GM04504 (cell line): ENCODE measurements around the gene PLEKHH2.
"Not testable (repeated sequence)": the region's sequence is repeated elsewhere in the genome, so short reads cannot be mapped to it uniquely, and the experiment has no call there.

Source experiments
- DNase-seq: peaks from one replicate; pipeline ENCODE4 v3.0.0-alpha.2; 2012; ENCODE audit warnings: low read depth

Gene PLEKHH2

GRCh38 chr2:43636621-43637020 is 439 bp upstream of the PLEKHH2 start:
- no peak for DNase-seq

DNA sequence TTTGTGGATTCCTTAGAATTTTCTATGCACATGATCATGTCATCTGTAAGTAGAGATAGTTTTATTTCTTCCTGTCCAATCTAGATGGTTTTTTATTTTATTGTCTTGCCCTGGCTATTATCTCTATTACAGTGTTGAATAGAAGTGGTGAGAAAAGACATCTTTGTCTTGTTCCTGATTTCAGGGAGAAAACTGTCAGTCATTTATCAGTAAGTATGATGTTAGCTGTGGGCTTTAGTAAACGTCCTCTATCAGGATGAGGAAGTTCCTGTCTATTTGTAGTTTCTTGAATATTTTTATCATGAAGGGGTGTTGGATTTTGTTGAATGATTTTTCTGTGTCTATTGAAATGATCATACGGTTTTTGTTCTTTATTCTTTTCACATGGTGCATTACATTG is 5.3 kb downstream of the PLEKHH2 start:
- DNase-seq: no peak

DNA sequence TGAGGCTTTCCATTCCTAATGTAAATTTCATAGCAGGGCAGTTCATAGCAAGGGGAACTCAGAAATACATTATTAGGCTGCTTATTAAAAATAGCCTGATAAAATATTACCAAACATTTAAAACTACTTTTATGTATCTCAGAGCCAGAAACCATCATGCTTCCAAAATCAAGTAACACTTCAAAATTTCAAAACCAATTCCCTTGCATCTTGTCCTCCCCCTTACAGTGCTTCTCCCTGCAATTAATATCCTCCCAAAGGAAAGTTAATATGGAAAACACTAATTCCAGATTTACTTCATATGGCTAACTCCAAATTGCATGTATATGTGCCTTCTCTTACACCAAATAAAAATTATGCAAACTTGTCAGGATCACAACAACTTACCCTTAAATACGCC is 6.6 kb downstream of the PLEKHH2 start:
- no peak for DNase-seq

DNA sequence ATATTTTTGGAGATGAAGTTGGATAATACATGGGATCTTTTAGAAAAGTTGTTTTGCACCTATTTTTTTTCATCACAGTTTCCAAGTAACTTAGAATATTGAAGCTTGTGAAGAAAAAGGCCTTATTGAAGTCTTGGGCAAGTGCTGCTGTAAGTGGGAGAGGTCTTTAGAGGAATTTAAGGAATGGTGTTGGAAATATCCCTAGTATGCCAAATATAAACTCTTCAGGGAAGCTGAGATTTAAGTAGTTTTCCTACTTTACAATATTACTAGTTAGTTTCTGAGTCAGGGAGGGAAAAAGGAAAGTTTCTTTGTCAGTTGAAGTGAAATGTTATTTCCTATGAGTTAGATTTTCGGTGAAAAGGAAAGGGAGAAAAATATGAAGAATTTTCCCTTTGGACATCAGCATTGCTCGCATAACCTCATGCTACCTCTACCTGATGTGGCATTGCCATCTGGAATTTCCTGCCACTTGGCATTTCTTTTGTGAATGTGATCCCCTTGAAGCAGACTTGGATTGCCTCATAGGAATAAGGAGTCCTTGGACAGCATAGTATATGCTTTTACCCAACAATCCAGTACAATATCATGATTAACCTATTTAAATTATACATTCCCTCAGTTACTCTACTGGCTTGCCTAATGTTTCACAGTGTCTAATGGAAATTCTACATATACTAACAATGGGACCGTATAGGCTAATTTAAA is 12.1 kb downstream of the PLEKHH2 start:
- no peak for DNase-seq

DNA sequence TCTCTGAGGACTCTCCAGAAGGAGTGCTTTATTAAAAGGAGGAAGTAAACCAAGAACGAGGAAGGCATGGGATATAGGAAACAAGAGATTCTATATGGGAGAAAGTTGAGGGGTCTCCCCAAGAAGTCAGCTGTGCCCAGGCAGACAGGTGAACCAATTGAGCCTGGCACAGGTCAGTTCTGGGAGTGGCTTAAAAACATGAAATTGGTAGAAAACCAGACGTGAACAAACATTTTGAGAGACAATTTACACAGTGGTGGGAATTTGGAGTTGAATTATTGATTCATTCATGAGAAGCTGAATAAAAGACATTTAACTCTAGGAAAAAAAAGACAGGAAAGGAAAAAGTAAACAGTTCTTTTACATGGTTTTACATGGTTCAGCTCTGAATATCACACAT is 16.4 kb downstream of the PLEKHH2 start:
- DNase-seq: no peak

- DNase-seq: no peak
These were observed 20.2 kb downstream of the PLEKHH2 start for GRCh38 chr2:43657241-43657640.

GRCh38 chr2:43675646-43676321 is 38.7 kb downstream of the PLEKHH2 start:
- no peak for DNase-seq

GRCh38 chr2:43676322-43677050 is 39.4 kb downstream of the PLEKHH2 start, which contains the start of gene C1GALT1C1L:
Gene C1GALT1C1L (minus strand): TSS chr2:43676429. CDS start chr2:43676322, 107 bp downstream.
- DNase-seq: peak; percentile 31

DNA sequence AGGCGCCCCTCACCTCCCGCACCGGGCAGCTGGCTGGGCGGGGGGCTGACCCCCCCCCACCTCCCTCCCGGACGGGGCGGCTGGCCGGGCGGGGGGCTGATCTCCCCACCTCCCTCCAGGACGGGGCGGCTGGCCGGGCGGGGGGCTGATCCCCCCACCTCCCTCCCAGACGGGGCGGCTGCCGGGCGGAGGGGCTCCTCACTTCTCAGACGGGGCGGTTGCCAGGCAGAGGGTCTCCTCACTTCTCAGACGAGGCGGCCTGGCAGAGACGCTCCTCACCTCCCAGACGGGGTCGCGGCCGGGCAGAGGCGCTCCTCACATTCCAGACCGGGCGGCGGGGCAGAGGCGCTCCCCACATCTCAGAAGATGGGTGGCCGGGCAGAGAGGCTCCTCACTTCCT is 40.7 kb downstream of the PLEKHH2 start:
- not testable (repeated sequence) for DNase-seq

- no peak for DNase-seq
These were observed 48.3 kb downstream of the PLEKHH2 start for GRCh38 chr2:43685357-43685756.

- DNase-seq: no peak
These were observed 52.9 kb downstream of the PLEKHH2 start for GRCh38 chr2:43689999-43690398.

GRCh38 chr2:43692428-43692994 is 55.5 kb downstream of the PLEKHH2 start:
- no peak for DNase-seq

DNA sequence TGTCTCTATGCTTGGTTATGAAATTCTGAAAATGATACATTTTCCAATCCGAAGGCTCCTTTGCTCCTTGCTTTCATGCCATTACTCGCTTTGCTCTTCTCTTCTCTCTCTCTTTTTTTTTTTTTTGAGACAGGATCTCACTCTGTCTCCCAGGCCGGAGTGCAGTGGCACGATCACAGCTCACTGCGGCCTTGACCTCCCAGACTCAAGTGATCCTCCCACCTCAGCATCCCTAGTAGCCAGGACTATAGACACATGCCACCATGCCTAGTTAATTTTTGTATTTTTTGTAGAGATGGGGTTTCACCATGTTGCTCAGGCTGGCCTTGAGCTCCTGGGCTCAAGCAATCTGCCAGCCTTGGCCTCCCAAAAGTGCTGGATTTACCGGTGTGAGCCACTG is 61.1 kb downstream of the PLEKHH2 start:
- not testable (repeated sequence) for DNase-seq

DNA sequence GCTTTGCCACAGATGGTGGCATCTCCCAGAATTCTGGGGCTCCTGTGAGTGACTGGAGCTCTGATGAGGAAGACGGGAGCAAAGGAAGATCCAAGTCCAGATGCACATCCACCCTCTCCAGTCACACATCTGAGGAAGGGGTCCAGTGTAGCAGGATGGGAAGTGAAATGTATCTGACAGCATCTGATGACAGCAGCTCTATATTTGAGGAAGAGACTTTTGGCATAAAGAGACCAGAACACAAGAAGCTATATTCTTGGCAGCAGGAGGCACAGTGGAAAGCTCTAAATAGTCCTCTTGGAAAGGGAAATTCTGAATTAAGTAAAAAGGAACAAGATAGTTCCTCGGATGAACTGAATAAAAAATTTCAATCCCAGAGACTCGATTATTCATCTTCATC is 62.7 kb downstream of the PLEKHH2 start:
- no peak for DNase-seq

DNA sequence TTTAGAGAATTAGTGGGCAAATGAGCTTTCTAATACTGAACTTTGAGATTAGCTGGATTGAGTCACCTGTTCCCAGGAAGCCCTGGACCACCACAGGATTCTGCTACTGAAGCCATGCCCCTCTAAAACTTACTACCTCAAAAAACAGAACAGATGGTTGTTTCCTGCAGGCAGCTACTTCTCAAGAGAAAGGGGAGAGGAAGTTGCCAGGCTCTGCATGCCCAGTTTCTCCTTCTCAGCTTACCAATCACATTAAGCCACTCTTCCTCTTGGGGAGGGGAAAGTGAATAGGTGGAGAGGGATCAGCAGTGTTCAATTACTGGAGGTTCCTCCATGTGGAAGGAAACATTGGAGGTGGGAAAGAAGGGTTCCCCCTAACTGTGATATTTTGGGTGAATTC is 64.1 kb downstream of the PLEKHH2 start:
- no peak for DNase-seq

GRCh38 chr2:43707255-43708015 is 70.4 kb downstream of the PLEKHH2 start:
- DNase-seq: peak; percentile 51

DNA sequence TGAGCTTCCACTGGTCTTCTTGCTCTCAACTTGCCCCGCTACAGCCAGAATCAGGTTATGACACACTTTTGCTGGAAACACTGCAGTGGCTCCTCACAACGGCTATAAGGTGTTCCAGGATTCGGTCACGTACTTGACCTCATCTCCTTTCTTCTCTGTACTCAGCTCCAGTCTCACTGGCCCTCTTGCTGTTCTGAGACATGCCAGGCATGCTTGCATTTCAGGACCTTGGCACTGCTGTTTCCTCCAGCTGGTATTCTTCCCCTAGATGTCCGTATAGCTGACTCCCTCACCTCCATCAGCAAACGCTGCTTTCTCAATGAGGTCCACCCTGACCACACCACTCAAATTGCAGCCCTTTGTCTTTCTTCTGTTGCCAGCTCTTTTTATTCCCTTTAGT is 71.1 kb downstream of the PLEKHH2 start:
- no peak for DNase-seq

DNA sequence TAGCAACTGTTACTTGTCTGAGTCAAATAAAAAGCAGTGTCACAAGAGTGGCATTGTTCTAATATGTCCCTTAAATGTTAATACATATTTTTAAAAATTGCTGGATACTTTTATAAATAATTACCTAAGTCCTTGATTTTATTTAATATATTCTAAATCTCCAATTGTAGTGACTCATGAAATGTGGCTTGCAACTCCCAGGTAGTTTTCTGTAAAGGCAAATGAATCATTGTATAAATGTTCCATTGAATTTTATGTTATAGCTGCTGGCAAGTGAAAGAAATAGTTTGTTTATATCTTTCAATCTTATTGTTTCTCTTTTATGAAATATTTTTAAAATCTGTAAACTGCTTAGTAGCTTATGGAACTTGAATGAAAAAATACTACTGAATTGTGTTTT is 71.8 kb downstream of the PLEKHH2 start:
- DNase-seq: no peak

GRCh38 chr2:43710866-43711265 is 73.8 kb downstream of the PLEKHH2 start:
- DNase-seq: no peak

- no peak for DNase-seq
These were observed 77.1 kb downstream of the PLEKHH2 start for GRCh38 chr2:43714164-43714563.

DNA sequence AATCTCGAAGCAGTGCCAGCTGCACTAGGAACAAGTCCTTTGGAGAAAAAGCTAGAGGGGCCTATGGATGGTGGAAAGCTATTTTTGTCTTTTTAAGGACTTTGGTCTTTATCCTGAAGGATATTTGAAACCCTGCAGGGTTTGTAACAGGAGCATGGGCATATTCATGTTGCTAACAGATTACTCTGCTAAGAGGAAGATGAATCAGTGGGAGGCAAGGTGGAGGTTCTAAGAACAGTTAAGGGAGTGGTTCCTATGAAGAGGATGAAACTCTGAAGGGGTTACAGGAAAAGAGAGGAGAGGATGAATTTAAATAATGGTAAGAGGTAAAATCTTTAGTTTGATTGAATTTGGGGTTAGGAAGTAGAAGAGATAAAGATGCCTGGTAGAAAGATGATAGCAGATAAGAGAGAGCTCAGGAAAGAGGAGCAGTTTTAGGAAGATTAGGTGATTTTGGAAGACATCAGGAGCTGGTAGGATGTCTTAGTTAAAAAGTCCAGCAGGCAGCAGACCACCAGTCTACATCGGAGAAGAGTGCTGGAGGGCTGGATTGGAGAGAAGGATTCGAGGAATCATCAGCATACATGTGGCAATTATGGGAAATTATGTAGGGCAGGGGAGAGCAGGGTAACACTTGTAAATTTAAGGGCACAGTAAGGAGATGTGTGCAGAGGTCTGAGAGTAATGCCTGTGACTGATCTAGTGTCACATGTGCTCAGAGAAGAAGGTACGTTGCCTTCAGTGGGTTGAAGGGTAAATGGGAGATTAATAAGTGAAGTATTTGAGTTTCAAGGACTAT is 78.4 kb downstream of the PLEKHH2 start:
- no peak for DNase-seq
